CD4-positive, alpha-beta T cell treated with Interleukin-15 for 1 hour (primary cell): ENCODE data around the gene CTNNA2.

Experiments used
- DNase-seq: peaks from one replicate; pipeline ENCODE4 v3.0.0-alpha.2; 2020

CTNNA2 gene

GRCh38 chr2:79619442-79619841 is 106.6 kb downstream of the CTNNA2 start:
- DNase-seq: no peak

GRCh38 chr2:79619976-79620375 is 107.1 kb downstream of the CTNNA2 start:
- no peak for DNase-seq

- no peak for DNase-seq
Observed at GRCh38 chr2:79620679-79621078, 107.8 kb downstream of the CTNNA2 start.

- no peak for DNase-seq
Observed at GRCh38 chr2:79621252-79621651, 108.4 kb downstream of the CTNNA2 start.

GRCh38 chr2:79621755-79622154 is 108.9 kb downstream of the CTNNA2 start:
- DNase-seq: no peak

- DNase-seq: no peak
Observed at GRCh38 chr2:79622508-79622907, 109.7 kb downstream of the CTNNA2 start.

GRCh38 chr2:79627237-79627636 is 114.4 kb downstream of the CTNNA2 start:
- DNase-seq: no peak

- DNase-seq: no peak
Observed at GRCh38 chr2:79630060-79630459, 117.2 kb downstream of the CTNNA2 start.

- DNase-seq: no peak
Observed at GRCh38 chr2:79630972-79631557, 118.2 kb downstream of the CTNNA2 start.

- no peak for DNase-seq
Observed at GRCh38 chr2:79638410-79638809, 125.6 kb downstream of the CTNNA2 start.

- DNase-seq: no peak
Observed at GRCh38 chr2:79638954-79639353, 126.1 kb downstream of the CTNNA2 start.

- DNase-seq: no peak
Observed at GRCh38 chr2:79640001-79640400, 127.2 kb downstream of the CTNNA2 start.

- no peak for DNase-seq
Observed at GRCh38 chr2:79649531-79649930, 136.7 kb downstream of the CTNNA2 start.

GRCh38 chr2:79660557-79660956 is 147.7 kb downstream of the CTNNA2 start:
- no peak for DNase-seq

GRCh38 chr2:79665091-79665490 is 152.2 kb downstream of the CTNNA2 start:
- DNase-seq: no peak

- no peak for DNase-seq
Observed at GRCh38 chr2:79666430-79666829, 153.6 kb downstream of the CTNNA2 start.

- no peak for DNase-seq
Observed at GRCh38 chr2:79669714-79670113, 156.9 kb downstream of the CTNNA2 start.

GRCh38 chr2:79670198-79670597 is 157.3 kb downstream of the CTNNA2 start:
- DNase-seq: no peak

GRCh38 chr2:79686884-79687283 is 174.0 kb downstream of the CTNNA2 start:
- DNase-seq: no peak

- no peak for DNase-seq
Observed at GRCh38 chr2:79695248-79695647, 182.4 kb downstream of the CTNNA2 start.

GRCh38 chr2:79697200-79697599 is 184.3 kb downstream of the CTNNA2 start:
- no peak for DNase-seq

- no peak for DNase-seq
Observed at GRCh38 chr2:79700651-79701050, 187.8 kb downstream of the CTNNA2 start.

- DNase-seq: no peak
Observed at GRCh38 chr2:79702905-79703304, 190.1 kb downstream of the CTNNA2 start.

GRCh38 chr2:79711098-79711497 is 198.2 kb downstream of the CTNNA2 start:
- DNase-seq: no peak

GRCh38 chr2:79713131-79713785 is 200.4 kb downstream of the CTNNA2 start:
- no peak for DNase-seq
